Measurements from ENCODE around the gene DMD. TPM values are rescaled to one million over a fixed set of nuclear protein-coding genes. Genes with fewer than 3 reads are reported as not detected.
A peak's percentile ranks its signal among the peaks of the same experiment; 100 is the strongest.

DMD gene
- total RNA-seq, 6 experiments from 2014 or later = 18.7 to 43.4 (median 32.9) TPM

DNA sequence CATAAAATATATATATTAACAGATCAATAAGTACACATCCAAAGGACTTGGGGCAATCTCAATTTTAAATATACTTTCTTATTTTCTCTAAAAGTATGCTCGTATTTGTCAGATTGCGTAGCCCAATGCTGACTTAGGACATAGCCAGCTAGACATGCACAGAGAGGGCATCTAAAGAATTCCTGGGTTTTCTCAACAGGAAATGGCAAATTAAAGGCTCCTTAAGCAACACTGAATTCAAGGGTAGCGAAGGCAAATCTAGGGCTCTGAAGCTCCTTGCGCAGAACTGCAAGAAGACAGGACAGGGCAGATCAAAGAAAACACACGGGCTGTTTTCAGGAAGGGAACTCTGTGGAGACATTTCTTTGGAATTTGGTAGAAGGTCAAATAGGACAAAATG is 2044.9 kb downstream of the DMD start:
- intact Hi-C loops (cut with DNase I) = no loop called here
- peaks cover 0 to 8% (median 0%) of the 10 kb centered on the region in 4 donors for H3K4me1 ChIP-seq
- no peaks in the 10 kb centered on the region for H3K27me3 ChIP-seq
- ATAC-seq (no peak), DNase-seq (no peak)
- 65% methylated on average over 5 of the region's 5 CpGs for WGBS (ENCODE audit: insufficient coverage, low coverage, low lambda C conversion rate, missing lambda C conversion rate)
- no peak overlapping the region for H3K4me3 ChIP-seq
- H3K27ac ChIP-seq = no peak overlapping the region
- no peaks in the 10 kb centered on the region for H3K9me3 ChIP-seq
- TF ChIP-seq, protein P1, sequence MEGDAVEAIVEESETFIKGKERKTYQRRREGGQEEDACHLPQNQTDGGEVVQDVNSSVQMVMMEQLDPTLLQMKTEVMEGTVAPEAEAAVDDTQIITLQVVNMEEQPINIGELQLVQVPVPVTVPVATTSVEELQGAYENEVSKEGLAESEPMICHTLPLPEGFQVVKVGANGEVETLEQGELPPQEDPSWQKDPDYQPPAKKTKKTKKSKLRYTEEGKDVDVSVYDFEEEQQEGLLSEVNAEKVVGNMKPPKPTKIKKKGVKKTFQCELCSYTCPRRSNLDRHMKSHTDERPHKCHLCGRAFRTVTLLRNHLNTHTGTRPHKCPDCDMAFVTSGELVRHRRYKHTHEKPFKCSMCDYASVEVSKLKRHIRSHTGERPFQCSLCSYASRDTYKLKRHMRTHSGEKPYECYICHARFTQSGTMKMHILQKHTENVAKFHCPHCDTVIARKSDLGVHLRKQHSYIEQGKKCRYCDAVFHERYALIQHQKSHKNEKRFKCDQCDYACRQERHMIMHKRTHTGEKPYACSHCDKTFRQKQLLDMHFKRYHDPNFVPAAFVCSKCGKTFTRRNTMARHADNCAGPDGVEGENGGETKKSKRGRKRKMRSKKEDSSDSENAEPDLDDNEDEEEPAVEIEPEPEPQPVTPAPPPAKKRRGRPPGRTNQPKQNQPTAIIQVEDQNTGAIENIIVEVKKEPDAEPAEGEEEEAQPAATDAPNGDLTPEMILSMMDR (IDR thresholded peaks at IDR 0.05) = no peak
- TF ChIP-seq POLR2A (IDR thresholded peaks at IDR 0.05) = no peak
- no peaks in the 10 kb centered on the region for H3K36me3 ChIP-seq

DNA sequence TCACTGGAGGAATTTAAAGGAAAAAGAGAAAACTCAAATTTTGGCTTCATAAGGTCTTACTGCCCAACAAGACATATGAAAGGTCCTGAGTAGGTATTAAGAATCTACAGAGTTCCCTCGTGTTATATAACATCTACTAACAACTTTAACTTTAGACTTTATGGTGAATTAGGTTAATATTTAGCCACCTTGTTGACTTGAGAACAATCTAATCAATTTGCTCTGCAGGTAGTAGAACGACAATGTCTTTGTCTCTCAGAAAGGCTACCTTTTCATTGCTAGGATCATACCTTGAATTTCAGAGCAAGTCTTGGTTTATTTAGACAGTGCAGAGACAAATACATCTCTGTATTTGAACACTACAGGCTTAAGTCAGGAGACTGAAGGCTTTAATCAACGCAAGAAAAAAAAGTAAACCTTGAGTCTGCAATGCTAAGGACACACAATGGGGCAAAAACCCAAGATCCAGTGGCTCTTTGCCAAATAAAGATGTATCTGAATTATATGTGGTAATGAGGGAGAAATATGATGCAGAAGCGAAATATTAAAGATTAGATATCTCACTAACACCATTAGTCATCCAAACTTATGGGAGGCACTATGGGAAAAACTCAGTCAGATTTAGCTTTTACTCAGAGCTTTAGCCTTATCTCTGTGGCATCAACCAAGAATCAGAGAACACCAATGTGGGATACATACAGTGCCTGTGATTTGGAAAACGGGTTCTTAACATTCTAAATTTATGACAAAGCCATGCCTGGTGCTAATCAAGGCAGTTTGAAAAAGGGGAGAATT is 2045.9 kb downstream of the DMD start:
- TF ChIP-seq, protein P1 (IDR thresholded peaks at IDR 0.05) = no peak
- no peak for TF ChIP-seq POLR2A (IDR thresholded peaks at IDR 0.05)
- peak in 1 of 4 donors; percentile 36 for ATAC-seq
- Histone ChIP-seq H3K27ac (no peak overlapping the region), H3K27me3 (no peaks in the 10 kb centered on the region), H3K4me3 (no peak overlapping the region), H3K4me1 (peaks cover 0 to 8% (median 0%) of the 10 kb centered on the region in 4 donors), H3K36me3 (no peaks in the 10 kb centered on the region), H3K9me3 (no peaks in the 10 kb centered on the region)
- no peak for DNase-seq
- WGBS (ENCODE audit: insufficient coverage, low coverage, low lambda C conversion rate, missing lambda C conversion rate) = 32% methylated on average over 5 of the region's 5 CpGs
- intact Hi-C loops (cut with DNase I) = no loop called here

DNA sequence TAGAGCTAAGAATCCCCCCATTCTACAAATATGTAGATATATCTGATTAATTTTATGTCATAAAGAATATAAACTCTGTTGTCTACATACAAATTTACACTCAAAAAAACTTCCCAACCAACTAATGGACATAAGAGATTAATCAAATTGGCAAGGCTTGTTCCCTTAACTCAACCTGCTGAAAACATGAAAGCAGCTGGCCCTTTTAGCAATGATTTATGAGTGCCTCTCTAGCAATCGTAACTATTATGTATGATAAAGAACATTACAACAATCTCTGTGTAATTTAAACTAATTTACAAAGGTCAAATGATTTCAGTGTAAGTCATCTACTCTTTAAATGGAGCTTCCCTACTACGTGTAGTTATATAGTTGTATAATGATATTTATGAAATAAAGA is 2056.4 kb downstream of the DMD start:
- no peak for ATAC-seq
- TF ChIP-seq POLR2A (IDR thresholded peaks at IDR 0.05) = no peak
- TF ChIP-seq, protein P1 (IDR thresholded peaks at IDR 0.05) = no peak
- DNase-seq = no peak
- H3K9me3 ChIP-seq = no peaks in the 10 kb centered on the region
- WGBS (ENCODE audit: insufficient coverage, low coverage, low lambda C conversion rate, missing lambda C conversion rate) = 51% methylated on average over 2 of the region's 2 CpGs
- no peak overlapping the region for H3K4me3 ChIP-seq
- intact Hi-C loops (cut with DNase I) = no loop called here
- H3K27me3 ChIP-seq = no peaks in the 10 kb centered on the region
- H3K36me3 ChIP-seq = peaks cover 0 to 4% (median under 1%) of the 10 kb centered on the region in 4 donors
- H3K27ac ChIP-seq = no peak overlapping the region
- H3K4me1 ChIP-seq = no peaks in the 10 kb centered on the region

DNA sequence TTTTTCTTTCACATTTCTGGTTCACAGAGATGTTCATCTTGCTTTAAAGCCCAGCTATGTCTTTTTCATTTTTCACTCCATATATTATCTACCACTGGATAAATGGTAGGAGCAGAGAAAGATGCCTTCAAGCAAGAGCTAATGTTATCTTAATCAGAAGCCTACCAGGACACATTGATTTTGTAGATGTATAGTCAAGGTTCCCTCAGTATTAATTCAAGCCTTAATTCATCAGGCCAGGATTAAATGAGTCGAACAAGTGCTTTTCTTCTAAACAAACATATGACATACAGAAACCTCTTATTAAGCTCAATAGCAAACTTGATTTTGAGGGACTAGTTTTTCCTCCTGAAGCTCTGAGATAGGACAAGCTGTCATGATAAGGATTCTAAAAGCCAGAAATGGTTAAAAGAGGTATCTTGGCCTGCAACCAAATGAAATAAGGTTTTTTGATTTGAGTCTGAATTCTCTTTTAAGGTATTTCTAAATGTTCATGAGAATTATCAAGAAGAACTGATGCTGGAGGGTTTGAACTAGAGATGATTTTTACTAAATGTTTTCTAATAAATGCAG is 2057.8 kb downstream of the DMD start:
- 43% methylated on average over 1 of the region's 1 CpG for WGBS (ENCODE audit: insufficient coverage, low coverage, low lambda C conversion rate, missing lambda C conversion rate)
- H3K27ac ChIP-seq = no peak overlapping the region
- no peak overlapping the region for H3K4me3 ChIP-seq
- DNase-seq (no peak), ATAC-seq (no peak)
- TF ChIP-seq, protein P1 (IDR thresholded peaks at IDR 0.05) = no peak
- TF ChIP-seq POLR2A (IDR thresholded peaks at IDR 0.05) = no peak
- H3K27me3 ChIP-seq = no peaks in the 10 kb centered on the region
- intact Hi-C loops (cut with DNase I) = no loop called here
- peaks cover 0 to 13% (median 3%) of the 10 kb centered on the region in 4 donors for H3K36me3 ChIP-seq
- no peaks in the 10 kb centered on the region for H3K4me1 ChIP-seq
- H3K9me3 ChIP-seq = no peaks in the 10 kb centered on the region
